Effector CD4-positive, alpha-beta T cell (primary cell): Measurements from ENCODE around the gene TMPRSS6.

Experiments used
- DNase-seq: peaks from one replicate; pipeline ENCODE4 v3.0.0-alpha.2; 2020

Gene TMPRSS6

GRCh38 chr22:37063431-37064420 is 45.8 kb downstream of the TMPRSS6 start:
- DNase-seq, result no peak

GRCh38 chr22:37062702-37063381 is 46.7 kb downstream of the TMPRSS6 start:
- no peak for DNase-seq

- DNase-seq, result no peak
These were observed 47.2 kb downstream of the TMPRSS6 start for GRCh38 chr22:37062376-37062675.

GRCh38 chr22:37061611-37062375 is 47.7 kb downstream of the TMPRSS6 start:
- DNase-seq, result no peak

GRCh38 chr22:37060801-37061610 is 48.5 kb downstream of the TMPRSS6 start:
- no peak for DNase-seq

GRCh38 chr22:37059876-37060449 is 49.5 kb downstream of the TMPRSS6 start:
- no peak for DNase-seq

- DNase-seq, result no peak
These were observed 50.4 kb downstream of the TMPRSS6 start for GRCh38 chr22:37058917-37059701.

GRCh38 chr22:37057796-37058510 is 51.6 kb downstream of the TMPRSS6 start:
- no peak for DNase-seq

- no peak for DNase-seq
These were observed 52.3 kb downstream of the TMPRSS6 start for GRCh38 chr22:37057226-37057625.

- no peak for DNase-seq
These were observed 53.3 kb downstream of the TMPRSS6 start for GRCh38 chr22:37056246-37056645.

GRCh38 chr22:37054600-37055365 is 54.7 kb downstream of the TMPRSS6 start:
- DNase-seq, result no peak

GRCh38 chr22:37054056-37054395 is 55.5 kb downstream of the TMPRSS6 start:
- no peak for DNase-seq

- DNase-seq, result no peak
These were observed 56.0 kb downstream of the TMPRSS6 start for GRCh38 chr22:37053310-37054055.

GRCh38 chr22:37052386-37053309 is 56.9 kb downstream of the TMPRSS6 start:
- no peak for DNase-seq

GRCh38 chr22:37051391-37052385 is 57.8 kb downstream of the TMPRSS6 start, which contains the start of gene KCTD17:
Gene KCTD17 (plus strand): TSS chr22:37051742. CDS start chr22:37051761, 19 bp downstream.
- DNase-seq, result peak; percentile 62

- DNase-seq, result no peak
These were observed 58.6 kb downstream of the TMPRSS6 start for GRCh38 chr22:37050913-37051312.
